HG02588 (cell line): ENCODE results near the gene RFX1.
"Not testable (repeated sequence)": the region's sequence is repeated elsewhere in the genome, so short reads cannot be mapped to it uniquely, and the experiment has no call there.

ENCODE experiments used
- ATAC-seq: cut with Tn5 transposase; IDR thresholded peaks from one replicate; pipeline ENCODE4 v1.9.1; 2021; ENCODE audit warnings: mild to moderate bottlenecking, moderate library complexity; ENCODE audit not compliant: unreplicated experiment

The RFX1 gene

DNA sequence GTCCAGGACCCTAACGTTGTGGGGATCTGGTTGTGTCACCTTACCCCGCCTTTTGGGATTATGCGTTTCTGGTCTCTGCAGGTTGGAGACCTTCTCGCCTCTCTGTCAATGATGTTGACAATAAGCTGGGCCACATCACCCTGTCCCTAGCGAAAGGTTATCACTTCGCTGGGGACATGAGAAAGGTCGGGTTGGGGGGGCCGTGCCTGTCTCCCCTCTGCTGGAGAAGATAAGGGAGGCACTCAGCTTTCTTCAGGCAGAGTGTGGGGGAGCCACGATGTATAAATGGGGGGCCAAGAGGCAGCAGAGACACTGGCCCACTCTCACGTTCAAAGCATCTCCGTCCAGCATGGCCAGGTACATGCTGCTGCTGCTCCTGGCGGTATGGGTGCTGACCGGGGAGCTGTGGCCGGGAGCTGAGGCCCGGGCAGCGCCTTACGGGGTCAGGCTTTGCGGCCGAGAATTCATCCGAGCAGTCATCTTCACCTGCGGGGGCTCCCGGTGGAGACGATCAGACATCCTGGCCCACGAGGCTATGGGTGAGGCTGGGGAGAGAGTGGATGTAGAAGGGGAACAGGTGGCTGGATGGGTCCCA lies 21.8 kb upstream of the RFX1 start, which contains the start of gene RLN3:
Gene RLN3 (plus strand): TSS at position 293 of the 595 bp plus-strand sequence. CDS start 57 bp downstream, at position 350.
- ATAC-seq, result no peak

DNA sequence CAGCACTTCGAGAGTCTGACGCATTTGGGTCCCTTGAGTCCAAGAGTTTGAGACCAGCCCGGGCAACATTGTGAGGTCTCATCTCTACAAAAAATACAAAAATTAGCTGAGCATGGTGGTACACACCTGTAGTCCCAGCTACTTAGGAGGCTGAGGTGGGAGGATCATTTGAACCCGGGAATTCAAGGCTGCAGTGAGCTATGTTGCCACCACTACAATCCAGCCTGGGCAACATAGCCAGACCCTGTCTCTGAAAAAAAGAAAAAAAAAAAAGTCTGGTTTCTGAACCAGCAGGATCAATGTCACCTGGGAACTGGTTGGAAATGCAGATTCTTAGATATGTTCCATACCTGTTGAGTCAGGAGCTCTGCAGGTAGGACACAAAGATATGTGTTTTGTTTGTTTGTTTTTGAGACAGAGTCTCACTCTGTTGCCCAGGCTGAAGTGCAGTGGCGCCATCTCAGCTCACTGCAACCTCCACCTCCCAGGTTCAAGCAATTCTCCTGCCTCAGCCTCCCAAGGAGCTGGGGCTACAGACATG lies 20.6 kb upstream of the RFX1 start:
- ATAC-seq, result not testable (repeated sequence)

DNA sequence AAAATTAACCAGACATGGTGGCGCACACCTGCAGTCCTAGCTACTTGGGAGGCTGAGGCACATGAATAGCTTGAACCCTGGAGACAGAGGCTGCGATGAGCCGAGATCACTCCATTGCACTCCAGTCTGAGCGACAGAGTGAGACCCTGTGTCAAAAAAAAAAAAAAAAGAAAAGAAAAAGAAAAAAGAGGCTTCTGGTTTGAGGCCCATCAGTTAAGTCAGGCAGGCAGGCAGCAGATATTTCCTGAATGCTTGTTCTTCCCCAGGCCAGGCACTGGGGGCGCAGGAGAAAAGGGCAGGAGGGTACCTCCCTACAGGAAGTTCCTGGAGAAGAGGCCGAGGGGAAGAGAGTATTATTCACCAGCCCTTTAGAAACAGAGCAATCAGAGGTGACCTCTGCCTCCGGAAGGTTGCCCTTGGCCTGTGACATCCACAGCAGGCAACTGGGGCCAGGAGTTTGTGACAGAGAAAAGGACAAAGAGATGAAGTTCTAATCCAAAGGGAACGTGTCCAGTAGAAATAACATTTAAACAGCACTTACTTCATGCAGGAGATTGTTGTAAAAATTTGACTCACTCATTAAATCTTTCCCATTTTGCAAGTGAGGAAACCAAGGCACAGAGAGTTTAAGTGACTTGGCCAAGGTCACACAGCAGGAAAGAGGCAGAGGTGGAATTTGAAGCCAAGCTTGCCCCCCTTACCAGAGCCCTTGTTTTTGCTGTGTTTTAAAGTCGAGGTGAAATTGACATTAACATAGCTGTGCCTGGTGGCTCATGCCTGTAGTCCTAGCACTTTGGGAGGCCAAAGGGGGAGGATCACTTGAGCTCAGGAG lies 17.5 kb upstream of the RFX1 start:
- no peak for ATAC-seq

DNA sequence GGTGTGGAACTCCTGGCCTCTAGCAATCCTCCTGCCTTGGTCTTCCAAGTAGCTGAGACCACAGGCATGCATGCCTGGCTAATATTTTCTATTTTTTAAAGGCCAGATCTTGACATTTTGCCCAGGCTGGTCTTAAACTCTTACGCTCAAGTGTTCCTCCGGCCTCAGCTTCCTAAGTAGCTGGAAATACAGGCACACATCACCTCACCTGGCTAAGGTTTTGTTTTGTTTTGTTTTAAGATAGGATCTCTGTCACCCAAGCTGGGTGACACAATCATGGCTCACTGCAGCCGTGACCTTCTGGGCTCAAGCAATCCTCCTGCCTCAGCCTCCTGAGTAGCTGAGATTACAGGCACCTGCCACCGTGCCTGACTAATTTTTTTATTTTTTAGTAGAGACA lies 16.3 kb upstream of the RFX1 start:
- ATAC-seq, result no peak

DNA sequence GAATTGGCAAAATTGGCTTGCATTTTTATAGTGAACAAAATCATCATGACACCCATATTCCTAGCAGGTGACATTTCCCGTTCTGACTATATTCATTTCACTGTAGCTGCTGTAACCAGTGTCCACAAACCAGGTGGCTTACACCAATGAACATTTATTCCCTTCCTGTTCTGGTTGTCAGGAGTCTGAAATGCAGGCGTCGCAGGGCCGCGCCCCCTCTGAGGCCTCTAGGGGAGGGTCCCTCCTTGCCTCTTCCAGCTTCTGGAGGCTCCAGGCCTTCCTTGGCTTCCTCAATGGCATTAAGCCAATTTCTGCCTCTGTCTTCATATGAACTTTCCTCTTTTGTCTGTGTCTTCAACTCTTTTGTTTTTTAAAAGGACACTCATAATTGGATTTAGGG lies 15.4 kb upstream of the RFX1 start:
- ATAC-seq, result no peak

DNA sequence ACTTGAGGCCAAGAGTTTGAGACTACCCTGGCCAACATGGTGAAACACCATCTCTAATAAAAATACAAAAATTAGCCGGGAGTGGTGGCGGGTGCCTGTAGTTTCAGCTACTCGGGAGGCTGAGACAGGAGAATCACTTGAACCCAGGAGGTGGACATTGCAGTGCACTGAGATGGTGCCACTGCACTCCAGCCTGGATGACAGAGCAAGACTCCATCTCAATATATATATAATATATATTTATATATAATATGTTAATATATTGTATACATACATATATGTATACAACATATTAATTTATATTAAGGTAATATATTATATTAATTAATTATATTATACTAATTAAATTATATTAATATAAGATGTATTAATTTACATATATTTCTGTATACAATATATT lies 13.6 kb upstream of the RFX1 start:
- not testable (repeated sequence) for ATAC-seq

DNA sequence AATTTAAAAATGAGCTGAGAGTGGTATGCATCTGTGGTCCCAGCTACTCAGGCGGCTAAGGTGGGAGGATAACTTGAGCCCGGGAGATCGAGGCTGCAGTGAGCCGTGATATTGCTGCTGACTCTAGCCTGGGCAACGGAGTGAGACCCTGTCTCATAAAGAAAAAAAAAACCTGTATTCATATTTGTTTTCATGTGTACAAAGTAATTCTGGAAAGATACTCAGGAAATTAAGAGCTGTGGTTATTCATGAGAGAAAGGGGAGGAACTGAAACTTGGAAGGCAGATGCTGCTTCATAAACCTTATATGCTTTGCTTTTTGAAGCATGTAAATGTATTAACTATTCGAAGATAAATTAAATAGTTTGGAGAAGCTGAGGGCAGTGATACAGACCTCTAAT lies 13.0 kb upstream of the RFX1 start:
- no peak for ATAC-seq

DNA sequence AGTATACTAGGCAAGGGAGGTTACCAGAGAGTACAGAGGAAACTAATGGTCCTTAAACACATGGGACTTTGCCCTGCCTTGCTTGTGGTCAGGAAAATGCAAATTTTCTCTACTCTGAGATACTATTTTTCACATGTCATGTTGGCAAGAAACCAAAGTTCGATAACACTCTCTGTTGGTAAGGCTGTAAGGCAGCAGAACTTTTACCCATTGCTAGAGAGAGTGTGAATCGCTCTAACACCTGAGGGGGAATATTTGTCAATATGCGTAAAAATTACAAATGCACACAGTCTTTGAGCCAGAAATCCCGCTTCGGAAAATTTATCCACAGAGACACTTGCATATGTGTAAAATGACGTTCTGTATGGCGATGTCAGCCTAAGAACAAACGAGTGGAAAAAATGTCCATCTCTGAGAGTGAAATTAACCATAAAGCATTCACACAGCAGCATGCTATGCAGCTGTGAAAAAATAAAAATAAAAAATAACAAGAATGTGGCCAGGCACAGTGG lies 9.5 kb upstream of the RFX1 start:
- ATAC-seq, result peak; percentile 78

DNA sequence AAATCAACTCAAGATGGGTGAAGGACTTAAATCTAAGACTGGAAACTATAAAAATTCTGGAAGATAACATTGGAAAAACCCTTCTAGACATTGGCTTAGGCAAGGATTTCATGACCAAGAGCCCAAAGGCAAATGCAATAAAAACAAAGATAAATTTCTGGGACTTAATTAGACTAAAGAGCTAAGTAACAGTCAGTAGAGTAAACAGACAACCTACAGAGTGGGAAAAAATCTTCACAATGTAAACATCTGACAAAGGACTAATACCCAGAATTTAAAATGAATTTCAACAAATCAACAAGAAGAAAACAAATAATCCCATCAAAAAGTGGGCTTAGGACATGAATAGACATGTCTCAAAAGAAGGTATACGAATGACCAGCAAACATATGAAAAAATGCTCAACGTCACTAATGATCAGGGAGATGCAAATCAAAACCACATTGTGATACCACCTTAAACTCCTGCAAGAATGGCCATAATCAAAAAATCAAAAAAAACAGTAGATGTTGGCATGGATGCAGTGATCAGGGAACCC lies 6.3 kb upstream of the RFX1 start:
- ATAC-seq, result no peak

DNA sequence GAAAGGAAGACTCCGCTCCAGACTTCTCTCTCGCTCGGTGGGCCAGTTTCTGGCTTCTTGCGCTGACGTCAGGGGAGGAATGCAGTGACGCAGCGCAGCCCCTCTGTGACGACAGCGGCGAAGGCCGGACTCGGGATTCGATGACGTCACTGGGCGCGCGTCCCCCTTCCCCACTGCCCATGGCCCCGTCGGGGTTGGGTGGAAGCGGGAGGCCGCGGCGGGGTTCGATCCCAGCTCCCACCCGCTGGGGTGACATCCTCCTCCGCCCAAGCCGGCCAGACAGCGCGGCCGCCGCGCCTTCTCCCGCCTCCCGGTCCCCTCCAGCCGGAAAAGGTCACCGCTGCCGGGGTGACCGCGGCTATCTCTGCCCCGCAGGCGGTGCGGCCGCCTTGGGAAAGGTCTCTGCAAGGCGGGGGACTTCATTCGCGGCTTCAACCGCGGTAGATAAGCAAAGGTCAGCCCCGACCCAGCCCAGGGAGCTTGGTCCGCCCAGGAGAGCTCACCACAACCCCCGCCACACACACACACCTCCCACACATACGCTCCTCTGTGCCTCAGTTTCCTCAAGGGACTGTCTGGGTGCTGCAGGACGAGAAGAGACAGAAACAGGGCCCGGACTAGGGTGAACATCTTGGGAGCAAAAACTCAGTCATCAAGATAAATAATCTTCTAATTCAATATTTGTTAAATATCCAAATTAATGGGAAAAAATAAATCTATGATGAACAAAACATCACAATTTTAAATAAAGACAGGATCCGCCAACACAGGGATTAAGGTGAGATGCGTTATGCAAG lies 844 bp upstream of the RFX1 start:
- ATAC-seq, result peak; percentile 35

DNA sequence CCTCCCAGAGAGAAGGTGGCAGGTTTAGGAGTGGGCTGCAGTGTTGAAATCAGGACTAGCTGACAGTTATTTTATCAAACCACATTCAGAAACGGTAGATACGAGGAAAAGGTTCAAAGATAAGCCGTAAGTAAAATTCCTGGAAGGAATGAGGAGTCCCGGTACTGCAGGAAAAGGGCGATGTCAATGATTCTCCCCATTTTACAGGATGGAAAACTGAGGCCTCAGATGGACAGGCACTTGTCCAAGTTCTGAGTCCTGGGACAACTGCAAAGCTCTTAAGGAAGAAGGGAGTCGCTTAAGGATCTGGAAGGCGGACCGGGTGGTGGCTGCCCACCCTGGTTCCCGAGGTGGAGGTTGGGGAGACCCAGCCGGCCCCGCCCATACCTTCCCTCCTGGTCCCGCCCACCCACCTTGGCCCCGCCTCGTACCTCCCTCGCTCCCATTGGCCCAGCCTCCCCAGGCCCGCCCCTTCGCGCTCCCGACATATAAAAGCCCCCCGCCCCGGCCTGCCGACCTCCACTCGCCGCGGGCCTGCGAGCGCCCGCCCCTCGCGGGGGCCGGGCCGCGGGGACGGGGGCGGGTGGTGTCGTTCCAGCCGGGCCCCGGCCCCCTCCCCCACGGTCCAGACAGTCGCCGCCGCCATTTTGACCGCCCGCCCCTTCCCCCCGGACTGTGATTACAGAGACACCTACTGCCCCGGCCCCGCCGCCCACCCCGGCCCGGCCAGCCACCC lies 603 bp downstream of the RFX1 start:
- ATAC-seq, result peak; percentile 42

DNA sequence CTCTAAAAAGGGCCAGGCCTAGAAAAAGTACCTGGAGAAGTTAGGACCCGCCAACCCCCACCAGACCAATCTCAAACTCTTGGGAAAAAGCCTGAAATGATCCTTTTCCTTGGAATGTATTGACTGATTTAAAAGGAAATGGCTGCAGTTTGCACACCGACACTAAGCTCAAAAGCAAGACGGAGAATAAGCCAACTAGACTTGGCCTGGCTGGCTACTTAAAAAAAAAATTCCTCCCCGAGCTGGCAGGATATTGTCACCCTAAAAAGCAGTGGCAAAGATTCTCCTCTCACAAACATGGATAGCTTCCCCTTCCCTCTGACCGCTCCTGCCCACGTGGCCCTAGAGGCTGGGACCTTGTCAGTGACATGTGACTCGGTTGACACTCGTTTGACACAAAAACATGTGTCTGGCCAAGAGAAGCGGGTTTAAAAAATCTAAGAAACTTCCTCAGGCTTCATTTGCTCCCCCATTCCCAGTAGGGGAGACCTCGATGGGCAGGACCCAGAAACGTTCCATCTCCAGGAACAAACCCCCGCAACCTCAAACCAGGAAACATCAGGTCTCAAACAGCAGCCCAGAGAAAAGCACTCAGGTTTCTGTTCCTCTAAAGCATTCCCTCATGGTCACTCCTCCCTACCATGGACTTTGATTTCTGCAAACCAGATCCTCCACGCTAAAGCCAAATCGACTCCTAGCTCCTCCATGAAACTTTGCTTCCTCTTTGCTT lies 1.3 kb downstream of the RFX1 start:
- no peak for ATAC-seq

DNA sequence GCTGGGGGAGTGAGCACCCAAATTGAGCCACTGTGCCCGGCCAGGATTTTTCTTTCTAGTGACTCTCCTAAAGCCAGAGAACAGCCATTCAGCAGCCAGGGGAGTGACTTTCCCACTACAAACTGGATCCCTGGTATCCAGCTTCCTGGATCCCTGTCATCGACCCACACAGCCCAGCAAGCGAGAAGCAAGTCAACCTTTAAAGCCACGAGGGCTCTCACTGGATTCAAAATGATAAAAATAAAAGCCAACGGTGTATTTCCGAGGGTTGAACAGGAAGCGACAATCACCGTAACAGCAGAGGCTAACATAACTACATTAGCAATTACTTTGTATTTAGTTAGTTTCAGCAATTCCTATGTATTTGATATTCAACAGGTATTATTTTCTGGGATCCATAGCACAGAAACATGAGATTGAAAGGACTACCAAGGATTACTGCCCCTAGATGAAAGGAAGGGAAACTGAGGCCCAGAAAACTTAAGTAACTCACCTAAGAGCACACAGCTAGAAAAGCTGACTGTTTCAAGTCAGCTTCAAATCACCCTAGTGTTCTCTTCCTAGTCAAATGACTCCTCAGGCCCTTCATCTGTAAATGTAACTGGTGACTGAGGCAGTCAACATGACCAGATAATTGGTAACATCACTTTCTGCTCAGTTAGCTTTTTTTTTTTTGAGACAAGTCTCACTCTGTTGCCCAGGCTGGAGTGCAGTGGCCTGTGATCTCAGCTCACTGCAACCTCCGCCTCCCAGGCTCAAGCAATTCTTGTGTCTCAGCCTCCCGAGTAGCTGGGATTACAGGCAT lies 2.7 kb downstream of the RFX1 start:
- no peak for ATAC-seq

DNA sequence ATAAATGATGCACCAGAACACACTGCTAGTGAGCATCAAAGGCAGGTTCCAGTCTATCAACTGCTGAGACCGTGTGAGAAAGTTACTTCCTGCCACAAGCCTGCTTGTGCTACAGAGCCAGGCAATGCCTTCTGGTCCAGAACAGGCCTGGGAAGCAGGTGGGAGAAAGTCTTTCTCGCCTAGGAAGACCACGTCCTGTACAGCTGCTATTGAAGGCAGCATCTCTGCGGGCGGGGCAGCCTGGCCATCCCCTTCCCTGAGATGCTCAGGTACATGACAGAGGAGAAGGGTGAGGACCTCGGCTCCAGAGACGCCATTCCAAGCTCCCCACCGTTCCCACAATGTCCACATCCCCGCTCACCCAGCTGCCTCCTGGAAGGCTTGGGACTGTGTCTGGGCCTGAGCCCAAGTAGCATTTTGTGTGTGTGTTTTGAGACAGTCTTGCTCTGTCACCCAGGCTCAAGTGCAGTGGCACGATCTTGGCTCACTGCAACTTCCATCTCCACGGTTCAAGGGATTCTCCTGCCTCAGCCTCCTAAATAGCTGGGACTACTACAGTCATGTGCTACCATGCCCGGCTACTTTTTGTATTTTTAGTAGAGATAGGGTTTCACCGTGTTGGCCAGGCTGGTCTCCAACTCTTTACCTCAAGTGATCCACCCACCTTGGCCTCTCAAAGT lies 3.4 kb downstream of the RFX1 start:
- ATAC-seq, result no peak

DNA sequence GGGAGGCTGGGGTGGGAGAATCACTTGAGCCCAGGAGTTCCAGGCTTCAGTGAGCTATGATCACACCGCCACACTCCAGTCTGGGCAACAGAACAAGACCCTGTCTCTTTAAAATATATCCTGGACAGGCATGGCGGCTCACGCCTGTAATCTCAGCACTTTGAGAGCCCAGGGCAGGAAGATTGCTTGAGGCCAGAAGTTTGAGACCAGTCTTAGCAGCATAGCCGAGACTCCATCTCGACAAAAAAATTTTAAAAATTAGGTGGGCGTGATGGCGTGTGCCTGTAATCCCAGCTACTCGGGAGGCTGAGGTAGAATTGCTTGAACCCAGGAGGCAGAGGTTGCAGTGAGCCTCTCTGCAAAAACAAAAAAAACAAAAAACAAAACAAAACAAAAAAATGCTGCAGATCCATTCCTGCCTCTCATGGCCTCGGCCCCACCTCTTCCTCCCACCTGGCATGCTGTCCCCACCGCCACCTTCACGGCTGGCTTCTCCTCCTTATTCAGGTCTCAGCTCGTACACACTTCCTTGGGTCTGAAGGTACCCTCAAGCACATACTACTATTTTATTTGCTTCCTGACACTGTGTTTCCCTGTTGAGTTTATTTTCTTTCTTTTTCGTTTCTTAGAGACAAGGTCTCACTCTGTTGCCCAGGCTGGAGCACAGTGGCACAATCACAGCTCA lies 5.3 kb downstream of the RFX1 start:
- no peak for ATAC-seq

DNA sequence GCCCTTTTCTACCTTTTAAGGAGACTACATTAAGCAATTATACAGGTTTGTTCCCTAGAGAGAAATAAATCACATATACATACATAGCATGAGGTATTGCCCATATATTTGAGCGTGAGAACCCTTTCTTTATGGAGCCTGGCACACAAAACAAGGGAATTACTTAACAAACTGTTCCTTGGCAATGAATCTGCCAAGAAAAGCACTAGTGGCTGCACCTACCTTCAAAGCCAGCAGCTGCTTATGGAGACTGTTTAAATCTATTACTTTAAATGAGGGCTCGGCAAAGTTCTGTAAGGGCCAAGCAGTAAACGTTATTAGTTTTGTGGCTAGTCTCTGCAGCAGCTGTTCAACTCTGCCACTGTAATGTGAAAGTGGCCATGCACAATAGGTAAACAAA lies 7.0 kb downstream of the RFX1 start:
- ATAC-seq, result no peak

DNA sequence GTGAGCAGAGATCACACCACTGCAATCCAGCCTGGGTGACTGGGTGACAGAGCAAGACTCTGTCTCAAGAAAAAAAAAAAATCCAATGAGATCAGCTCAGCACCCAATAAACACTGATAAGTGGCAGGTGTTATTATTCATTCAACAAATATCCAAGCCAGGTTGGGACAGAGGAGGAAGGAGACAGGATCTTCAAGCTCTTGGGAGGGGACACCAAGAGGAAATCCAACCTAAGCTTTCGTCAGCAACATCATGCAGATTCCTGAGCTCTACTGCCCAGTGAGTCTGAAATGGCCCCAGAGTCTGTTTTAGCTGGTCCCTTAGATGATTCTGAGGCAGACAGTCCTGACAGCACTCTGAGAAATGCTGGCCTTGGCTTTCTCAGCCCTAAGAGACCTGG lies 7.7 kb downstream of the RFX1 start:
- ATAC-seq, result no peak

DNA sequence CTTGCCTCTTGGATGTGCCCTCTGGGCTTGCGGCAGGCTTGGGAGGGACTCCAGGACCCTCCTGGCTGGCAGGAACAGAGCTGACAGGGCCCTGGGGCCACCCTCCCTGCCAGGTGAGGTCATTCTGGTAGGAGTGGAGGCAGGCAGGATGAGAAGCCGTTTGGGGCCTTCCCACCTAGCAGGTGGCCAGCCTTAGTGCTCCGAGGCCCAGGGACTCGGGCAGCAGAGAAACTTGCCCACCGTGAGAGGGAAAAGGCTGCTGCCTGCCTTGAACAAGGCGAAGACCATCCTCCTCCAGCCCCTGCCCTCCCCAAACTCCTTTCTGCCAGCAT lies 8.5 kb downstream of the RFX1 start:
- ATAC-seq, result no peak
